H1 (cell line): ENCODE data around the gene RNF208. TPM values are rescaled to one million over a fixed set of nuclear protein-coding genes. Genes with fewer than 3 reads are reported as not detected.

Experiments used
- CBX8 ChIP-seq: fragments of 300-800, 300-1000 bp; sonication (generic); IDR thresholded peaks from 2 replicates; pipeline ENCODE4 v1.7.1; 2016; ENCODE audit warnings: low read depth, low read length, borderline replicate concordance
- KDM5A ChIP-seq: fragments of 200-600 bp; IDR thresholded peaks from 2 replicates; pipeline ENCODE4 v1.7.1; 2012; ENCODE audit warnings: mild to moderate bottlenecking, low read length, inconsistent platforms, mixed read lengths
- RAD21 ChIP-seq, 2 experiments: IDR thresholded peaks in 1 of 2; conservative IDR thresholded peaks in 1 of 2; 2 replicates each; pipeline ENCODE4 v1.6.1; 2011; ENCODE audit warnings: low read depth in 2 of 2, low read length in 2 of 2, improper control_type of control experiment in 1 of 2, inconsistent platforms in 1 of 2, mild to moderate bottlenecking in 1 of 2, moderate library complexity in 1 of 2
- SIN3A ChIP-seq, 2 experiments: IDR thresholded peaks in 1 of 2; conservative IDR thresholded peaks in 1 of 2; 2 replicates each; pipeline ENCODE4 v1.6.1; 2011 to 2012; ENCODE audit warnings: low read length in 2 of 2, improper control_type of control experiment in 1 of 2, low read depth in 1 of 2, mild to moderate bottlenecking in 1 of 2
- SIRT6 ChIP-seq: IDR thresholded peaks from one replicate; pipeline ENCODE4 v1.7.1; 2012; ENCODE audit warnings: low read length, inconsistent platforms
- TBP ChIP-seq: IDR thresholded peaks from 2 replicates; pipeline ENCODE4 v1.6.1; 2011; ENCODE audit warnings: low read depth, low read length, improper control_type of control experiment
- polyA plus RNA-seq, 7 experiments: library from polyadenylated mRNA; depleted of rRNA in 3 of 7; stranded (reverse) in 5 of 7; unstranded in 2 of 7; fragments of >200 nt in 5 of 7; fragments of 200-250 nt in 2 of 7; gene quantifications; 1 replicate in 5 of 7; 2 replicates in 1 of 7; 4 replicates in 1 of 7; pipeline versions ENCODE4 v1.2.1 to v1.2.3, GENCODE V29; 2011 to 2013; ENCODE audit warnings: missing spikeins in 2 of 7, mixed read lengths in 2 of 7
- total RNA-seq: library from RNA; stranded (reverse); fragmentation: NEBNext Ultra II Directional; extraction: Animal tissue kit (Norgen Biotek cat#: 25700); gene quantifications from 2 replicates; pipeline ENCODE4 v1.2.1, GENCODE V29; 2021

The RNF208 gene
- total and polyA plus RNA-seq, 2 of the 8 experiments (the other 6 are each of a cell fraction or from before 2014, with no cell fraction given), result 2.7 to 7.7 TPM

DNA sequence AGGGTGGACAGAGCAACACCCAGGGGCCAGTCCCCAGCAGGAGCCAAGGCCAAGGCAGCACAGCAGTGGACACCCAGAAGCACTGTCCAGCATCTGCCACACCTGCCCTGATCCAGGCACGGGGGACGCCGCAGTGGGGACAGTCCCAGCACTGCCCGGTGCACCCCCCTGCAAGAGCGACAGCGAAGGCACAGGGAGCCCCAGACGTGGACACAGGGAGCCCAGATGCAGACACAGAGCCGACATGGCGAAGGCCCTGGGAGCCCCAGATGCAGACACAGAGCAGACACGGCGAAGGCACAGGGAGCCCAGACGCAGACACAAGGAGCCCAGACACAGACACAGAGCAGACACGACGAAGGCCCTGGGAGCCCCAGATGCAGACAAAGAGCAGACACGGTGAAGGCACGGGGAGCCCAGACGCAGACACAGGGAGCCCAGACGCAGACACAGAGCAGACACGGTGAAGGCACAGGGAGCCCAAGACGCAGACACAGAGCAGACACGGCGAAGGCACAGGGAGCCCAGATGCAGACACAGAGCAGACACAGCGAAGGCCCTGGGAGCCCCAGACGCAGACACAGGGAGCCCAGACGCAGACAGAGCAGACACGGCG lies 38.0 kb downstream of the RNF208 start (continued):
- TF ChIP-seq RAD21 (IDR thresholded peaks at IDR 0.05 in 1 of 2, conservative IDR thresholded peaks at IDR 0.05 in 1 of 2; ENCODE audit: low read depth in 2 of 2, low read length in 2 of 2) (no peak), KDM5A (no peak), SIN3A (conservative IDR thresholded peaks at IDR 0.05 in 1 of 2, IDR thresholded peaks at IDR 0.05 in 1 of 2; ENCODE audit: low read depth in 1 of 2, low read length in 2 of 2) (no peak), CBX8 (no peak), SIRT6 (no peak), TBP (no peak)
